ENCODE measurements around the gene SYNJ1.

DNA sequence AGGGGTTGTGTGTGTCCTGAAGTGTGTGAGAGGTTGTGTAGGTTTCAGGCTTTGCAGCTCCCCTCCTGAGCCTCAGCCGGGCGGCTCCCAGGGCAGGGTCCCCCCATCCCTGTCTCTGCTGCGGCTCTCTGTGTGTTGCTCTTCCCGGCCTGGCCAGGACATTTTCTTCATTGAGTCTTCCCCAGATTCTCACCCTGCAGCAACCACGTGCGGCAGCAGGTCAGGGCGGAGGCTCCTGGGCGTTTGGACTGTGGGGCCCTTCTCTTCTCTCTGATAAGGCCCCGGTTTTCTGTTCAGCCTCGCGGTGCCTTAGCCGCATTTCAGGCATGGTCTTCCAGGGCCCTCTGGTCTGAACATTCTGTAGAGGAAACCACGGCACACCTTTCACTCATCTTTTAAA, 140.7 kb downstream of the SYNJ1 start:
- TF ChIP-seq, protein P1, sequence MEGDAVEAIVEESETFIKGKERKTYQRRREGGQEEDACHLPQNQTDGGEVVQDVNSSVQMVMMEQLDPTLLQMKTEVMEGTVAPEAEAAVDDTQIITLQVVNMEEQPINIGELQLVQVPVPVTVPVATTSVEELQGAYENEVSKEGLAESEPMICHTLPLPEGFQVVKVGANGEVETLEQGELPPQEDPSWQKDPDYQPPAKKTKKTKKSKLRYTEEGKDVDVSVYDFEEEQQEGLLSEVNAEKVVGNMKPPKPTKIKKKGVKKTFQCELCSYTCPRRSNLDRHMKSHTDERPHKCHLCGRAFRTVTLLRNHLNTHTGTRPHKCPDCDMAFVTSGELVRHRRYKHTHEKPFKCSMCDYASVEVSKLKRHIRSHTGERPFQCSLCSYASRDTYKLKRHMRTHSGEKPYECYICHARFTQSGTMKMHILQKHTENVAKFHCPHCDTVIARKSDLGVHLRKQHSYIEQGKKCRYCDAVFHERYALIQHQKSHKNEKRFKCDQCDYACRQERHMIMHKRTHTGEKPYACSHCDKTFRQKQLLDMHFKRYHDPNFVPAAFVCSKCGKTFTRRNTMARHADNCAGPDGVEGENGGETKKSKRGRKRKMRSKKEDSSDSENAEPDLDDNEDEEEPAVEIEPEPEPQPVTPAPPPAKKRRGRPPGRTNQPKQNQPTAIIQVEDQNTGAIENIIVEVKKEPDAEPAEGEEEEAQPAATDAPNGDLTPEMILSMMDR (IDR thresholded peaks at IDR 0.05), result no peak
- no peak for TF ChIP-seq POLR2A (IDR thresholded peaks at IDR 0.05)
